K562 (cell line): ENCODE measurements around the gene TCF3. TPM values are rescaled to one million over a fixed set of nuclear protein-coding genes. Genes with fewer than 3 reads are reported as not detected.

Experiments
- CLOCK ChIP-seq: fragments of 250-450 bp; sonication (Bioruptor Pico); IDR thresholded peaks from 2 replicates; pipeline ENCODE4 v1.4.0; 2020; ENCODE audit warnings: mild to moderate bottlenecking, moderate library complexity, borderline replicate concordance
- ELF2 ChIP-seq: fragments of 250-450 bp; sonication (Bioruptor Pico); IDR thresholded peaks from 2 replicates; pipeline ENCODE4 v1.5.0; 2021; ENCODE audit warnings: mild to moderate bottlenecking
- ETV1 ChIP-seq: fragments of 450-650 bp; conservative IDR thresholded peaks from 2 replicates; pipeline ENCODE4 v1.6.1; 2016; ENCODE audit warnings: missing genetic modification characterization, control low read depth, low read depth, missing compliant biosample characterization
- HEY1 ChIP-seq: fragments of 250-450 bp; sonication (Bioruptor Pico); IDR thresholded peaks from 2 replicates; pipeline ENCODE4 v1.5.0; 2020; ENCODE audit warnings: mild to moderate bottlenecking, moderate library complexity, borderline replicate concordance
- KHSRP ChIP-seq: fragments of 450-650 bp; IDR thresholded peaks from 2 replicates; pipeline ENCODE4 v1.6.1; 2017
- RUNX1 ChIP-seq: sonication (generic); IDR thresholded peaks from 2 replicates; pipeline ENCODE4 v1.6.1; 2016; ENCODE audit warnings: antibody characterized with exemption, low read depth
- SMARCA4 ChIP-seq: fragments of 450-650 bp; IDR thresholded peaks from 2 replicates; pipeline ENCODE4 v1.6.1; 2016
- SRSF1 ChIP-seq: fragments of 200-400 bp; formaldehyde crosslinking; IDR thresholded peaks from 2 replicates; pipeline ENCODE4 v1.6.1; 2017; ENCODE audit warnings: mild to moderate bottlenecking, low read depth, low read length, moderate library complexity
- TARDBP ChIP-seq: fragments of 450-650 bp; IDR thresholded peaks from 2 replicates; pipeline ENCODE4 v1.6.1; 2016
- TSHZ1 ChIP-seq: fragments of 250-450 bp; sonication (Bioruptor Pico); IDR thresholded peaks from 2 replicates; pipeline ENCODE4 v1.4.0; 2020; ENCODE audit warnings: mild to moderate bottlenecking, moderate library complexity
- ZBTB11 ChIP-seq, 3 experiments: fragments of 200-800 bp in 1 of 3; fragments of 250-450 bp in 1 of 3; fragments of 450-650 bp in 1 of 3; sonication (Bioruptor Pico) in 1 of 3; sonication (Bioruptor generic) in 1 of 3; formaldehyde crosslinking in 1 of 3; IDR thresholded peaks; 2 replicates each; pipeline versions ENCODE4 v1.6.1 to v1.8.0; 2016 to 2022; ENCODE audit warnings: mild to moderate bottlenecking in 2 of 3, missing genetic modification characterization in 2 of 3, missing compliant biosample characterization in 1 of 3, moderate library complexity in 1 of 3
- ZFP36 ChIP-seq: fragments of 150-350 bp; IDR thresholded peaks from 2 replicates; pipeline ENCODE4 v1.6.1; 2018; ENCODE audit warnings: low read length, low read depth; ENCODE audit not compliant: partially characterized antibody
- ZNF277 ChIP-seq: fragments of 250-450 bp; sonication (Bioruptor Pico); IDR thresholded peaks from 2 replicates; pipeline ENCODE4 v1.8.0; 2022; ENCODE audit warnings: inconsistent platforms, mild to moderate bottlenecking, moderate library complexity, borderline replicate concordance
- ZNF586 ChIP-seq: fragments of 450-650 bp; formaldehyde crosslinking; conservative IDR thresholded peaks from 2 replicates; pipeline ENCODE4 v1.4.0; 2020; ENCODE audit warnings: mild to moderate bottlenecking, moderate library complexity
- ZNF740 ChIP-seq, 3 experiments: fragments of 200-800 bp in 1 of 3; sonication (Bioruptor generic) in 1 of 3; sonication (generic) in 1 of 3; formaldehyde crosslinking in 1 of 3; IDR thresholded peaks; 2 replicates each; pipeline versions ENCODE4 v1.6.1 to v1.8.0; 2016 to 2022; ENCODE audit warnings: mild to moderate bottlenecking in 2 of 3, missing compliant biosample characterization in 2 of 3, missing genetic modification characterization in 2 of 3, missing genetic modification reagents in 1 of 3
- polyA plus RNA-seq, 8 experiments: library from polyadenylated mRNA; depleted of rRNA in 4 of 8; stranded (reverse) in 5 of 8; unstranded in 3 of 8; fragments of >200 nt; fragmentation: Nextera tagmentation in 2 of 8; fragmentation: Illumina TruSeq in 1 of 8; extraction: Ambion mirVana in 2 of 8; extraction: Trizol in 1 of 8; gene quantifications; 2 replicates each; pipeline versions ENCODE4 v1.2.1 to v1.2.3, GENCODE V29; 2011 to 2014; ENCODE audit warnings: inconsistent platforms in 1 of 8, missing spikeins in 1 of 8
- total RNA-seq, 7 experiments: library from RNA; depleted of rRNA in 6 of 7; stranded (reverse); fragments of >200 nt in 6 of 7; fragmentation: Illumina TruSeq in 2 of 7; extraction: Trizol in 2 of 7; gene quantifications; 2 replicates each; pipeline versions ENCODE4 v1.2.1 to v1.2.3, GENCODE V29; 2011 to 2021; ENCODE audit warnings: low replicate concordance in 1 of 7

TCF3 gene
- total and polyA plus RNA-seq, 9 of the 15 experiments (the other 6 are each of a cell fraction or from before 2014, with no cell fraction given) = 5.6 to 259 (median 84.0) TPM

GRCh38 chr19:1601613-1602064 is 50.8 kb downstream of the TCF3 start (continued):
- TF ChIP-seq HEY1 (CRISPR knock-in tag) (no peak), KHSRP (no peak), ELF2 (no peak), SMARCA4 (peak; percentile 88), ZBTB11 (CRISPR knock-in tag; IDR thresholded peaks at IDR 0.05) (no peak), TARDBP (peak; percentile 58; the same call in 1 of the 2 replicates), TSHZ1 (CRISPR knock-in tag) (no peak), SRSF1 (no peak), ETV1 (peak; percentile 55; the same call in 1 of the 2 replicates), RUNX1 (no peak), ZNF586 (CRISPR knock-in tag) (no peak), ZFP36 (no peak), CLOCK (CRISPR knock-in tag) (no peak), ZNF277 (CRISPR knock-in tag) (no peak), ZNF740 (CRISPR knock-in tag; IDR thresholded peaks at IDR 0.05) (no peak), ZNF740 (tag; IDR thresholded peaks at IDR 0.05) (no peak)
